Activated CD8-positive, alpha-beta memory T cell treated with anti-CD3 and anti-CD28 coated beads for 36 hours (primary cell): ENCODE data around the gene ZC3H12D. TPM values are rescaled to one million over a fixed set of nuclear protein-coding genes. Genes with fewer than 3 reads are reported as not detected.

Experiments used
- CTCF ChIA-PET: fragments of 350-600 bp; sonication (Branson Sonifier 250); formaldehyde crosslinking; loops from one replicate; lab custom pipeline; 2021; ENCODE audit warnings: antibody characterized with exemption; lab: Charles Lee
- POLR2A ChIA-PET: fragments of 350-600 bp; sonication (Branson Sonifier 250); formaldehyde crosslinking; loops from one replicate; lab custom pipeline; 2021; ENCODE audit warnings: antibody characterized with exemption; lab: Charles Lee
- total RNA-seq, 2 experiments: library from RNA; stranded (reverse); gene quantifications; one replicate each; pipeline ENCODE4 v1.2.3, GENCODE V29; 2021

The ZC3H12D gene
- total RNA-seq, 2 experiments from 2014 or later = 85.1 to 89.8 TPM

DNA sequence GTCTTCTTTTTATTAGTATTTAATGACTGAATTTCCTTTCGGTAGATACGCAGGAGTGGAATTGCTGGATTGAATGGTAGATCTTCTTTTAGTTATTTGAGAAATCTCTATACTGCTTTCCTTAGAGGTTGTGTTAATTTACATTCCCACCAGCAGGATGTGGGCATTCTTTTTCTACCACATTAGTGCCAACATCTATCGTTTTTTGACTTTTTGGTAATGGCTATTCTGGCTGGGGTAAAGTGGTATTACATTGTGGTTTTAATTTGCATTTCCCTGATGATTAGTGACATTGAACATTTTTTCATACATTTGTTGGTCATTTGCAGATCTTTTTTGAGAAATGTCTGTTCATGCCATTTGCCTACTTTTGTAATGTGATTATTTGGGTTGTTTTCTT lies 47.6 kb downstream of the ZC3H12D start:
- POLR2A ChIA-PET = no interaction called here

DNA sequence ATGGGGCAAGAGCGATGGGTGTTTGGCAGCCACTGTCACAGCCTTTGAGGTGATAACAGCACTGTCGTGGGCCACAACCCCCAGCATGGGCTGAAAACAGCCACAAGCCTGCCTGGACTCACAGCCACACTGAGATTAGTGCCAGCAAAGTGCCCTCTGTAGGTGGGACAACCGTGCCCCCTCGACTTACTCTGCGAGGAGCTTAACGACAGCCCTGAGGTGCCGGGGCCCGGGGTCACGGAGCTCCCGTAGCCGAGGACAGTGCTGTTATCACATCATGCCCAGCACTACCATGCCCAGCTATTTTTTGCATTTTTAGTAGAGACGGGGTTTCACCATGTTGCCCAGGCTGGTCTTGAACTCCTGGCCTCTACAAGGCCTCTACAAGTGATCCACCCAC lies 48.2 kb downstream of the ZC3H12D start:
- ChIA-PET POLR2A (no interaction called here), CTCF (no interaction called here)

More for the DNA sequence above, 47.6 kb downstream of the ZC3H12D start:
- CTCF ChIA-PET = no interaction called here

DNA sequence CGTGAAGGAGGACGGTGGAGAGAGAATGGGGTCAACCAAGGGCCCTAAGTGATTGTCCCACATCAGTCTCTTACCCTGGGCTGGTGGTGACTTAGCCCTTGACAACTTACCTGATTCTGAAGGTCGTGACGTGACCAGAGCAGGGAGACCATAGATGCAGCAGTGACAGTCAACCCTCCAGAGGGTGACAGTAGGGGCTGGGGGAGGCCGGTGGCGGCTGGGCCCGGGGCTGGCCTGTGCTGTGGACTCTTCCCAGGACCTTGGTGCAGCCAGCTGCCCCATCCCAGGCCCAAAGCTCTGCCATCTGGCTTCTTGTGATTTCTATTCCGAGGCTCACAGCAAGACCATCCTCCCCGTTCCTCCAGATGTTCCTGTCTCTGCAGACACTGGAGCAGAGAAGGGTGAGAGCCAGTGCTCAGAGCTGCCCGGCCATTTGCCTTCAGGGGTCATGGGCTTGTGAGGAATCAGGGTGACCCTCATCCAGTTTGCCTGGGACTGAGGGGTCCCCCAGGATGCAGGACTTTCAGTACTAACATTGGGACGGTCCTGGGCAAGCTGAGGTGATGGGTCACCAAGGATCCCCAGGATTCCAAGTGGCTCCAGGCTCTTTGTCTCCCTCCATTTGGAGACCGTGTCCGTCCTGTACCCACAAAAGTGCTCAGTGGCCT lies 48.8 kb downstream of the ZC3H12D start:
- ChIA-PET CTCF (interaction anchor here (1.1 kb wide), 1 partner anchor 203 kb away, joined by 3 read pairs; no protein-coding TSS in a partner anchor), POLR2A (no interaction called here)

DNA sequence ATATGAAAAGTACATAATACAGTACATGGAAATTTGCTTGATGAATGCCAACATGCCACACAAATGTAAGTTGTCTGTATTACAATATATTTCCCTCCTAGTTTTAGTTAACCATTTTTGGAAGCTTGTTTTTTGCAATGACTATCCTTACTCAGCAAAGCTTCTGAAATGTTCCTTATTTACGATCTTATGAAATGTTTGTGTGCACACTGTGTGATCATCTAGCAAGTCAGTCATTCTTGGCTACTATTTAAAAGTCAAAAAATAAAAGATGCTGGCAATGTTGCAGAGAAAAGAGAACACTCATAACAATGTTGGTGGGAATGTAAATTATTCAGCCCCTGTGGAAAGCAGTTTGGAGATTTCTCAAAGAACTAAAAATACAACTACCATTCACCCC lies 50.9 kb downstream of the ZC3H12D start:
- POLR2A ChIA-PET = no interaction called here
- CTCF ChIA-PET = interaction anchor here (0.9 to 1.2 kb wide), 4 partner anchors 10 to 407 kb away, joined by 3 to 4 read pairs (median 3); no protein-coding TSS in a partner anchor

DNA sequence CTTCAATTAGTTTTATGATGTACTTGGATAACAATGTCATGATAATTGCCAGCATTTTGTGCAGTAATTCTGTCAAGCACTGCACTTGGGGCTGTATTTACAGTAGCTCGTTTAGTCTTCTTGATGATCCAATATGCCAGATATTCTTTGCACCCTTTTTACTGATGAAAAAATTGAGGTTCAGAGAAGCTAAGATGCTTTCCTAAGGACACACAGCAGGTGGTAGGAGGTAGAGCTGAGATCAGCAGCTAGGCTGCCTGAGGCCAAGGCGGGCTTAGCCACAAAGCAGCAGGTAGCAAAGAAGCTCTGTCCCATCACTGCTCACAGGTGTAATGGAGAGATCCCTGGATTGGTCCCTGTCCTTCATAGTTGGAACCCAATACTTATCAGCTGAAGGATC lies 51.4 kb downstream of the ZC3H12D start:
- ChIA-PET POLR2A (no interaction called here), CTCF (interaction anchor here (0.9 to 1.2 kb wide), 3 partner anchors 84 to 406 kb away, joined by 3 to 4 read pairs (median 3); no protein-coding TSS in a partner anchor)

DNA sequence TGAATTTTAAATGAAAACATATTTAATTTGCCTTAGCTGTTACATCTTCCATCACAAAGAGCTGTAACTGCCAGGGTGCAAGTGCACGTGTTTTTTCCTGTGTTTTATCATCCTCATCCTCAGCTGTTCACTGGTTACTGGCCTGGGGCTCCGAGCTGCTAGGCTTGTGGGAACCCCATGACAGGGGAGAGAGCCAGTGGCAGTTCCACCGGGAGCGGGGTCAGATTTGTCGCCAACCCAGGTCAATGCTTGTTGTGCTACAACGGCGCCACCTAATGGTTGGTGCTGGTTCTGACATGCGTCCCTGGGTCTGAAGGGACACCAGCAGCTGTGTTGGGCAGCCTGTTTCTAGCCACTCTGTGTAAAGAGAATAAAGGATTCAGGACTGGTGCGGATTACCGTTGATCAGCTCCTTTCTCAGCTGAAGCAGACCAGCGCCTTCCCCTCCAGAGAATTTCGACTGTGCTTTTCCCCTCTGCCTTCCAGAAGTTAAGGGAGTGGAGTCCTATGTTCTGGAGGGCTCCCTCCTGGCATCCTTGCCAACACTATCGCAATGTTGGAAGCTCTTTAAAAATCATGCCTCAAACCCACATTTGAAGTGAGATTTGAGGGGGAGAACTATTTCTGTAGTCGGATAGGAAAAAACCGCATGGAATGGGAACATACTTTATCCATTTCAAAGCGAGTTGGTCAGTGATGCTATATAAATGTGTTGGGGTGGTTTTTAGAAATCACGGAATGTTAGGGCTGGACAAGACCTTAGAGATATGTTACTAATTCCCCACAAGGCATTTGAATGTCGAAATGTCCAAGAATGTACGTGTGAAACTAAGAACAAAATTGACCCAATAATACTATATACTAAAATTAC lies 52.7 kb downstream of the ZC3H12D start:
- ChIA-PET POLR2A (interaction anchor here (0.7 to 0.9 kb wide), 2 partner anchors 66 to 403 kb away, joined by 3 to 5 read pairs; no protein-coding TSS in a partner anchor), CTCF (interaction anchor here (0.5 to 2.3 kb wide), 44 partner anchors 9 to 463 kb away, joined by 3 to 18 read pairs (median 4); no protein-coding TSS in a partner anchor)

DNA sequence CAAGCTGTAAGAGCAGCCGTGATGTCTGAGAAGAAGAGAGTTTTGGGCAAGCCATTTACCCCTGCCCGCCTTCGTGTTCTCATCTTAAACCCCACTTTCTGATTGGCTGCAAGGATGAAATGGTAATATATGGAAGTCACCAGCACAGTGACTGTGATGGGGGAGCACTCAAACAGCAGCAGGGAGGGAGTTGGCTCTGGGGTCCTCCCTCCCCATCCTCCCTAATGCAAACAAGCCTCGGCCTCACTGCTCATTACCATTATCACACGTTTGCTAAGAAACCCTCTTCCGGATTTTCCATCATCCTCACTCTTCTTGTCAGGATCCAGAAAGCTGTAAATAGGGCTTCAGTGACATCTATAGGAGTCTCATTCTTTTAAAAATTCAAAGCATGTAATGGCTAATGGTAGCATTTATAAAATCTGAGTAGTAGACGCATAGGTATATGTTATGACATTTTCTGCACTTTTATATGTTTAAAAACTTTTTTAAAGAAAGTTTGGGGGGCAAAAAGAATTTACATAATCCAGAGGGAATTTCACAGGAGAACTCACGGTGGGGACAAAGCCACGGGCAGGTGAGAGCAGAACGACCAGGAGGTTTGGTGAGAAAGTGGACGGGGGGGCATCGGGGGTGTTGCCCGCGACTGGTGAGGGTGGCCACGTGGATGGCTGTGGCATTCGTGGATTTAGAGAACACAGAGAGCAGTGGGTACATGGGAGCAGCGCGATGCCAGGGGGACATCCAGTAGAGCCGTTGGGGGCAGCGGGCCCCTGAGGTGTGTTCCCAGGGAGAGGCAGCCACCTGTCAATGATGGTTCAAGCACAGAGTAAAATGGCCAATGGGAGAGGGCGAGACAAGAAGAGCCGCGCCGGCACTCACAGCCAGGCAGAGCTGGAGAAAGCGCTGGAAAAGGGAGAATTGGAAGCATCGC lies 55.1 kb downstream of the ZC3H12D start:
- POLR2A ChIA-PET = no interaction called here
- CTCF ChIA-PET = interaction anchor here (0.5 kb wide), 1 partner anchor 28 kb away, joined by 3 read pairs; no protein-coding TSS in a partner anchor

DNA sequence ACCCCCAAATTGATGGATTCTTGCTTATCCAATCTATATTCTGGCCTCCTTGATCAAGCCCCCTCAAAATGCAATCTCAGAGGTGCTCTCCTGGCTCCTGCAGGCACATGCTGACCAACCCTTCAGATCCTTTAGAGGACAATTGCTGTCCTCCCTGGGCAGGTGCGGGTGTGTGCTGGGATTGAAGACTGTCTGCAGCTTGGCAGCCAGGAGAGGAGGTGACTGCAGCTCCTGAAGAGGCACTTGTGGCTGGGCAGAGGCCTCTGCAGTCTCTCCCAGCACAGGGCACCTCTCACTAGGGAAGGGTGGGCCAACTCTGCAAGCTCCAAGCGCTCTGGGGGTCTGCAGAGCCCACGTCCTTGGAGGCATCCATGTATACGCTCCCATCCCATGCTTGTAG lies 56.2 kb downstream of the ZC3H12D start:
- ChIA-PET CTCF (no interaction called here), POLR2A (no interaction called here)

DNA sequence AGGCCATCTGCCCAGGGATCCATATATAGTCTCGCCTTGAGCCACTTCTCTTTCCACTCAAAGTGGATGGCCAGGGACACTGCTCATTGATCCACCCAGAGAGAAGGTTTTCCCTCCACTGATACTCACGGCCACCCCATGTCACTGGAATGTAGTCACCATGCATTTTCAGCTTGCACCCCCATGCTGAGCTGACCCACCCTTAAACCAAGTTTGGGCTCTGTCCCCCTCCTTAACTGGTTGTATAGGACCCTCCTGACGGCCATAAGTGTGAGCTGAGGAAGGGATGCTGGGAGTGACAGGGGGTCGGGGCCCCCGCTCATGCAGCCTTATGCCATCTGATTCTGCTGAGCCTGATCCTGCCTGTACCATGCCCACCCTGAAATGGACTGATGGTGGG lies 59.1 kb downstream of the ZC3H12D start:
- ChIA-PET CTCF (interaction anchor here (0.7 kb wide), 1 partner anchor 90 kb away, joined by 3 read pairs; no protein-coding TSS in a partner anchor), POLR2A (no interaction called here)

DNA sequence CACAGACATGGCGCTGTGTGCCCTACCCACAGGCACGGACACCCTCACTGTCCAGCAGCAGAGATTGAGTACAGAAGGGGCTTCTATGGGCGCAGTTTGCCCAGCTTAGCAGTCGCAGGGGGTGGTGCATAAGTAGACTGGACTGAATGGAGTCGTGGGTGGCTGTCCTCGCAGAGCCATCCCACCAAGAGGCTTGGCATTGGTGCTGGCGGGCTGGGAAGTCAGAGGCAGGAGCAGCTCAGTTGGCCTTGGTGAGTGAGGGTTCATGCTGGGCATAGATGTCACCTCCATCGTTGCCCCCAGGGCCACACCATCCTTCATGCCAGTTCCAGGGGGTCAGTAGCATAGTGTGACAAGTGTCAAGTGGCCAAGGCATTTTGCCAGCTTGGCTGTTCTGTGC lies 59.6 kb downstream of the ZC3H12D start:
- CTCF ChIA-PET = interaction anchor here (0.7 kb wide), 1 partner anchor 91 kb away, joined by 3 read pairs; no protein-coding TSS in a partner anchor
- POLR2A ChIA-PET = no interaction called here

DNA sequence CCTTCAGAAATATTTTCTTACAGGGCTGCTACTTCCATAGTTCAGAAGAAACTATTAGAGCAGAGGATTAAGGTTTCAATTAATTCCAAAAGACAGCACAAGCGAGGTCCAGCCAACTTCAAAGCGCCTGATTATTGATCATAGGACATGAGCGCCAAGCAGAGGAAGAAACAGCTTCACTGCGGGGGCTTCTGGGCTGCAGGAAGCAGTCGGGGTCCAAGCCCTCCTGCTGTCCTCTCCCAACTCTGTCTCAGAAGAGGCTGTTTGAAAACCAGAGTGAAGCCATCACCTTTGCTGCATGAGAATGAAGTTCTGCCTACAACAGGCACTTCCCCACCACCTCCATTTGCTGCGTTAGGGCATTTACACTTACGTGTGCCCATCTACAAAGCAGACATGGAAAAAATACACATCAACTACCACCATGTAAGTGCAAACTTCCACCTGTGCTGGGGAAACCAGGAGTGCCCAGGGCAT lies 60.8 kb downstream of the ZC3H12D start:
- ChIA-PET CTCF (interaction anchor here (1.2 kb wide), 1 partner anchor 846 kb away, joined by 3 read pairs; no protein-coding TSS in a partner anchor), POLR2A (interaction anchor here (0.7 kb wide), 1 partner anchor 406 kb away, joined by 3 read pairs; no protein-coding TSS in a partner anchor)

DNA sequence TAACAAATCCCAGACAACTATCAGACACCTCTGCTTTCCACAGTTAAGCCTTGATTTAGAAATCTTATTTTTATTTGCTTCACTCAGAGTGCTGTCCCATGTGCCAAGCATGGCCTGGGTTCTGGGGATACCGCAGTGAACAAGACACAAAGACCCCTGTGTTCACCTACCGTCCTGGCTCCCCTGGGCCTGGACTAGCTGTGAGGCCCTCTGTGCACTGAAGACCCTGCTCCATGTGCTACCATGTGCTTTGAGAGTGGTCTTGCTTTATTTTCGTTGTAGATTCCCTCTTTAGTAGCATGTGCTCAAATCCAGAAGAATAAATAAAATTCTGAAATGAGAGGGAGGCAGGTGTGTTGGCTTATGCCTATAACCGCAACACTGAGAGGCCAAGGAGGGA lies 62.2 kb downstream of the ZC3H12D start:
- ChIA-PET CTCF (interaction anchor here (1.1 to 1.3 kb wide), 2 partner anchors 9 to 10 kb away, joined by 3 read pairs; no protein-coding TSS in a partner anchor), POLR2A (no interaction called here)

DNA sequence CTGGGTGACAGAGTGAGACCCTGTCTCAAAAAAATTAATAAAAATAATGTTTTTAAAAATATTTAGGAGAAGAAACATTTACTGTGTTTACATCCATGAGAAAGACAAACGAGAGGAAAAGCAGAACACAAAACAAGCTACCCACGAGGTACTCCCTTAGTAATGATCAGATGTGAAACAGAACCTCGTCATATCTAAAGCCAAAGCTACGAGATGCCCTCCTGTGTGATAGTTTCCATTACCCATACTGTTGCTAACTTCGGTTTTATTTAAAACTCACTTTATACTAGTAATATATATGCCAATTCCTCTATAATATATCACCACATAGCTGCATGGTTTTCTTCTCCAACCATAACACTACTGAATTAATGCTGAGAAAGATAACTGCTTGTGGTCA lies 63.7 kb downstream of the ZC3H12D start:
- CTCF ChIA-PET = interaction anchor here (0.6 to 2.6 kb wide), 5 partner anchors 11 to 375 kb away, joined by 3 to 13 read pairs (median 3); no protein-coding TSS in a partner anchor
- POLR2A ChIA-PET = no interaction called here

DNA sequence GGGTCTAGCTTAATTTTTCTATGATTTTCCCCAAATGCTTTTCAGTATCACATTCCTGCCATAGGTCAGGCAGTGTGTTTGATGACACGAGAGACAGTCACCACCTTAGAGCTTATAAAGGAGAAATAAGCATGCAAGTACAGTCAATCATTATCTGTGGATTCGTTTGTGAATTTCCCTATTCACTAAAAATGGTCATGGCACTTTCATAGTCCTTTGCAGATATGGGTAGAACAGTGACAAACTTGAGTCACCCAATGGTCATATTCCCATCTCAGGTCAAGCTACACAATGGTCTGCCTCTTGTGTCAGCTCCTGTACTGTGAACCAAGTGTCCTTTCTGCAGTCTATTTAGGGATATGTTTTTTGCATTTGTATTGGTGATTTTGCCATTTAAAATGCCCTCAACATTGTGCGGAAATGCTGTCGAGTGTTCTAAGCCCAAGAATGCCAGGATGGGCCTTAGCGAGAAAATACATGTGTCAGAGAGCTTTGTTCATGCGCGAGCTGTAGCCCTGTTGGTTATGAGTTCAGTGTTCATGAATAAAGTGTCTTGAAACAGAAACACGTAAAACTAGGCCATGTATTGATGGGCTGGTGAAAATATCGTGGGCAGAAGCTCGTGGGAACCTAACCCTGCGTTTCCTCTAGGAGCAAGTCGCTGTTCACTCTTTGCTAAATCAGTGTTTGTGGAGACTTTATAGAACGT lies 65.0 kb downstream of the ZC3H12D start:
- POLR2A ChIA-PET = no interaction called here
- CTCF ChIA-PET = interaction anchor here (1.2 to 2.6 kb wide), 3 partner anchors 12 to 356 kb away, joined by 3 to 13 read pairs (median 3); no protein-coding TSS in a partner anchor

DNA sequence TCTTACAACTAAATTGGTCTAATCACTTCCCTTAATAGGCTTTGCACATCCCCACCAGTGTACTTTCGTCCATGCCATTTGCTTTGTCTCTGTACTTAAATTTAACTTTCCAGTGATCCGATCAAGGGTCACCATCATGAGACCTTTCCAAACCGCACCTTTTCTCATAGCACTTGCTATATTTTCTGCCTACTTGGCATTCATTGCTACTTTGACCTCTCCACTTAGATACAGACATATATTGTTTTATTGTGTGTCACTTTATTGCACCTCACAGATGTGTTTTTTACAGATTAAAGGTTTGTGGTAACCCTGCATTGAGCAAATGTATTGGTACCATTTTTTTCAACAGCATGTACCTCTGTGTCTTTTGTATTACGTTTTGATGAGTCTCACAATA lies 70.0 kb downstream of the ZC3H12D start:
- ChIA-PET POLR2A (interaction anchor here (0.5 kb wide), 1 partner anchor 64 kb away, joined by 3 read pairs; no protein-coding TSS in a partner anchor), CTCF (no interaction called here)

DNA sequence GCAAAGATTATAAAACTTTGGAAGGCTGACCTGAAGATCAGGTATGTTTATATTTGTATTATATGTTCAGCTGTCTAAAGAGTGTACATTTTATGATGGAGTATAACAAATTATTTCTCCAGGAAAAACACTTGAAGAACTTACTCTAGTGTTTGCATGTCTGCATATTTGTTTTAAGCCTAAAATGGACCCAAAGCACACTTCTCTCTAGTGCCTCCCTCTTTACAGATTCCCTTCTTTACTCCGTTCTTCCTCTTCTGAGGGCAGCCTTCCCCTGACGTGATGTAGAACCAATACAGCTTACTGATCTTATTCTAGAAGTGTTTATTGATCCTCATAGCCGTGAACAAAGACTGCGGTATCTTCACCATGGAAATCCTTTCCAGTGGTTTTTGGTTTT lies 70.8 kb downstream of the ZC3H12D start:
- CTCF ChIA-PET = interaction anchor here (0.6 kb wide), 1 partner anchor 76 kb away, joined by 3 read pairs; no protein-coding TSS in a partner anchor
- POLR2A ChIA-PET = no interaction called here

DNA sequence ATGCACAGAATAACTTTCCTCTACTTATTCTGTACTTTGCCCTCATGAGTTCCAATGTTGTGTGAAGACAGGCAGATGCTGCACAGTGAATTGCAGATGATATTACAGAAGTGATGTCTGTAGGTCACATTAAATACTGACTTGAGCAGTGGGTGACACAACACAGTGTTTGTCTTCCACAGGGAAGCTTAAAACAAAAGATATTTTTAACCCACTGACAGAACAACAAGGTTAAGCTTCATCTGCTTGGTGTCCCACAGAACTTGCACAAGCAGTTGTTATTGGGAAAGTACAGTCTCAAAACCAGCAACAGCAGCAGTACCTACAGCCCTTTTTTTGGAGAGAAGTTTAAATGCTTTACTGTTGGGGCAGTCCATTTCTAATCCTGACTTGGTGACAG lies 74.3 kb downstream of the ZC3H12D start:
- CTCF ChIA-PET = interaction anchor here (1.2 kb wide), 1 partner anchor 13 kb away, joined by 3 read pairs; no protein-coding TSS in a partner anchor
- POLR2A ChIA-PET = no interaction called here
